Measurements from ENCODE around the gene GJB3. TPM values are rescaled to one million over a fixed set of nuclear protein-coding genes. Genes with fewer than 3 reads are reported as not detected.

GJB3 gene
- 0.35 TPM for total RNA-seq

DNA sequence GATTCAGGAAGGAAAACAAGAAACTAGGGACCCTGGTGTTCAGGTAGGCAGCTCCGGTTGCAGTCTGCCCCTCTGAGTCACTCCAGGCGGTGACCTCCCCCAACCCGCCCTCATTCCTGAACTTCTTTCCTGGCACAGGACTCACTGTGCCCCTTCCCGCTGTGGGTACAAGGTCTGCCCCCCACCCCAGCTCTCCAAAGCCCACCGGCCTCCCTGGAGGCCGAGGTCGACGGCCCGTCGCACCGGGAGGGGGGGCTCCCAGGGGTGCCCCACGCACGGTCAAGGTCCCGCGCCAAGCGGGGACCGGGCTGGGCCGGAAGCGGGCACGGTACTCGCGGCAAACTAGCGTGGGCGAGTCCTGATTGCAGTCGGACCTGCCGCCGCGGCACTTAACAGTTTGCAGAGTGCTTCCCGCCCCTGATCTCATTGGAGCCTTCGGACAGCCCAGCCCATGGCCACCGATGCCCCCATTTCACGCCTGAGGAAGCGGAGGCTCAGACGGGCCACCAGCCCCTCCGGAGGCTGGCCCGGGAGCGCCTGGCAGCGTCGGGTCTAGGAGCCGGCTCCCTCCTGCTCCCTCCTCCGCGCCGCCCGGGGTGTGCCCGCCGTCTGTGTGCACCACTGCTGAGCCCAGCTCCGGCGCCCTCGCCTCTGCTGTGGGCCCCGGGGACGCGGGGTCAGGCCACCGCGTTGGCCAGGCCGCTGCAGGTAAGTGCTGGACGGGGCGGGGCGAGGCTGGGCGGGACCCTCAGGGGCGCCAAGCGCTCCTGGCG is at the start of gene GJB3:
GJB3 (plus strand) TSS at position 144 of the 773 bp plus-strand sequence. CDS start 3,549 bp downstream, outside the sequence.

DNA sequence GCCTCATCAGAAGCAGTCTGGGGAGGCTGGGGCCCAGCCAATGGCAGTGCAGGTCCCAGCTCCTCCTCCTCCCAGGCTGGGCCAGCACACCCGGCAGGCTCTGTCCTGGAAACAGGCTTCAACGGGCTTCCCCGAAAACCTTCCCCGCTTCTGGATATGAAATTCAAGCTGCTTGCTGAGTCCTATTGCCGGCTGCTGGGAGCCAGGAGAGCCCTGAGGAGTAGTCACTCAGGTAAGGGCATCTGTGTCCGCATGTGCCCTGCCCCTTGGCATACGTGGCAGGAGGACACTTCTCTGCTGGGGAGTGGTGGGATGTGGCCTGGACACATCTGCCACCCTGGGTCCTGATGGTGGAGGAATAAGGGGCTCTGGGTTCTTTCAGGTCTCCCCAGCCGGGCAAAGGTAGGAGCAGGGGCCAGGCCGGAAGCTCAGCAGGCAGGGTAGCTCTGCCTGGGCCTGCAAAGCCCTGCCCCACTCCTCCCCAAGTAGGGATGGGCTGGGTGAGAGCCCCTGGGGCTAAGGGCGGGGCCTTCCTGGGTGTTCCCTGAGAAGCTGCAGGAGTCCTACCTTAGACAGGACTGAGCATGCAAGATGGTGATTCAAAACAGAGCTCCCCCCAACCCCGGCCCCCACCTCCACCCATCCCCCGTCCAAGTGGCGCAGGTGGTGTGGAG is 25.9 kb upstream of the GJB3 start, which contains the start of gene GJB5:
GJB5 (plus strand) TSS at position 84 of the 674 bp plus-strand sequence. CDS start 2,284 bp downstream, outside the sequence.

DNA sequence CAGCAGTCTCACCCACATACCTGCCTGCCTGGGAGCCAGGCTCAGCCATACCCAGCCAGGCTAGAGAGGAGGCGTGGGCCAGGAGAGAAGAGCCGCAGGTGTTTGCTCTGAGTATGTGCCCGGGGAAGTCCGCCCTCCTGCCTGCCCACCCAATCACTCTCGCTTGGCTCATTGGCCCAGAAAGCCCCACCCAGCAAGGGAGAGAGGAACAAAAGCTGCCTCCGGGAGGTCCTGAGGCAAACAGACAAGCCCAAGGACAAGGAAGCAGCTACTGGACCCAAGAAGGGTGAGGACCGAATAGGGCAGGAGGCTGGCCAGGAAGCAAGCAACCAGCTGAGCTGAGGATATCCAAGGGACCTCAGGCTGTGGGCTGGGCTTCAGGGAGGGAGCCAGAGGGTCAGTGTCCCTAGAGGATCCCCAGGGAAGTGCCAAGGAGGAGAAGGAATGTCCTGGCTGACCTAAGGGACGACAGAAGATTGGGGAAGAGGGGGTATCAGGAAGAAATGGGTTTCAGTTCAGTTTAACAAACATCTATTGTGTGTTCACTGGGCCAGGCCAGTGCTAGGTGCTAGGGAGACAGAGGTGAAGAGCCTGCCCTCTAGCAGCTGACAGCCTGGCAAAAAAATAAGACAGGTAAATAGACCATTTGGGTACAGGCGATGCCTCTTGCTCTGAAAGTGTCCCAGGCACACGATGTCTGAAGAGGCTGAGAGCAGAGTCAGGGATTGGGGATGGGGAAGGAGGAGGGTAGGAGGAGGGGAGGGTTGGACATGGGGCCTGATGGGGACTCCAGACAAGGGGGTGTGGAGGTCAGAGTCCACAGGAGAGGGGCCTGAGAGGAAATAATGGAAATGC is 21.3 kb upstream of the GJB3 start, which contains the start of gene GJB4:
GJB4 (plus strand) TSS at position 238 of the 855 bp plus-strand sequence. CDS start 1,515 bp downstream, outside the sequence.

DNA sequence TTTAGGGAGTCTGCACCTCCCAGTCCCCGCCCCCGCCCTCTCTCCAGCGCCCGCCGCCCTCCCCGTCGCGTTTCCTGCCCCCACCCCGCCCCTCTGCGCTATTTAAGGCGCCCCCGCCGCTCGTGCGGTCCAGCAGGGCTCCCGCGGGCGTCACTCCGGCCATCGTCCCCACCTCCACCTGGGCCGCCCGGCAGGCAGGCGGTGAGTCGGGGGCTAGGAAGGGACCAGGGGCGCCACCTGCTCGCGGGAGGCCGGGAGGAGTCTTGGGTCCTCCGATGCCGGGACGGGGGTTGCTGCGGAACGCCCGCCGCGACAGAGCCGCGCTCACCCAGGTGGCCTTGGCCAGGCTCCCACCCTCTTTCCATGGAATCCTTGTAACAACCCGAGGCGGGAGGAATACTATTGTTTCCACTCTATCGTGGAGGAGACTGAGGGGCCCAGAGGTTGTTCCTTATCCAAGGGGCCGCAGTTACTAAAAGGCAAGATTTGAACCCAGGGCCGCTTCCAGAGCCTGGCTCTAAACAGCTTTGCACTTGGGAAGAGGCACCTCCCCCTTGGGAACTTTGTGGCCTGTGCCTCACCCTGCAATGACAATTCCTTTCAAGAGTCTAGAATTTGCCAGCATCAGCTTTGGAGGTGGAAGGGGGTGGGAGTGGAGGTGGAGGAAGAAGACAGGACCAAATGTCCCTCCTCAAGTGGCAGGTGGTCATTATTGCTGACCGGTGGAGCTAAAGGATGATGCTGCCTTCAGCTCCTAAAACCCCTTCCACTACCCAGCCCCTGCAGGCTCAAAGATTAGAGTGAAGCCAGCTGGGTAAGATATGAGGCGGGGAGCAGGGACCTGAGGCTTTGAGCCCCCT is 12.1 kb downstream of the GJB3 start, which contains the start of gene GJA4:
GJA4 (plus strand) TSS at position 132 of the 860 bp plus-strand sequence. CDS start 1,215 bp downstream, outside the sequence.

Other genes starting within 250 kb of the GJB3 start
- 0.18 TPM for gene GJB5, start 26.2 kb upstream of the GJB3 start, total RNA-seq
- gene GJB4, start 21.5 kb upstream of the GJB3 start, total RNA-seq, result not detected
- 18.5 TPM for gene GJA4, start 11.8 kb downstream of the GJB3 start, total RNA-seq
- gene SMIM12, start 78.5 kb downstream of the GJB3 start, total RNA-seq, result 14.9 TPM
- gene DLGAP3, start 148.4 kb downstream of the GJB3 start, total RNA-seq, result 1.5 TPM
- 29.0 TPM for gene TMEM35B, start 204.1 kb downstream of the GJB3 start, total RNA-seq

Data from metanephros (tissue), 1 donor.